ENCODE measurements around the gene RNF168. TPM values are rescaled to one million over a fixed set of nuclear protein-coding genes. Genes with fewer than 3 reads are reported as not detected.

Gene RNF168
- total and polyA plus RNA-seq, 2 of the 4 experiments (the other 2 are of a cell fraction): 2.5 to 15.2 TPM

DNA sequence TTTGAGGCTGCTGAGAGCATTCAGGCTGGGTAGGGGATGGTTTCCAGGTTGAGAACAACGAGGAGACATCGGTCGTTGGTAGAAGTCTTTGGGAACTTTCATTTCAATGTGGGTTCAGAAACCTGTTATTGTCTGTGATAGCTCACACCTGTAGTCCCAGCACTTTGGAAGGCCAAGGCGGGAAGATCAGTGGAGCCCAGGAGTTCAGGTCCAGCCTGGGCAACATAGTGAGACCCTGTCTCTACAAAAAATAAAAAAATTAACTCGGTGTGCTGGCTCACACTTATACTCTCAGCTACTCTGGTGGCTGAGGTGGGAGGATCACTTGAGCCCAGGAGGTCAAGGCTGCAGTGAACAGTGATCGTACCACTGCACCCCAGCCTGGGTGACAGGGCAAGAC is 988 bp upstream of the RNF168 start:
- ChIA-PET POLR2A (ENCODE audit: unreplicated experiment) (no interaction called here), CTCF (no interaction called here)
- no peak overlapping the region for H2BK5ac ChIP-seq (ENCODE audit: low read depth, low read length, poor library complexity, severe bottlenecking)
- intact Hi-C loops (cut with micrococcal nuclease) (loop anchor here (5.0 kb wide), 1 partner anchor 252 kb away; no protein-coding TSS in a partner anchor), in situ Hi-C loops (cut with MboI; ENCODE audit: low sequenced_read_pairs) (no loop called here), dilution Hi-C loops (cut with HindIII; ENCODE audit: low sequenced_read_pairs, unreplicated experiment) (no loop called here)
- no peak overlapping the region for H2BK15ac ChIP-seq (ENCODE audit: low read depth, low read length)
- H3K14ac ChIP-seq (replicated peaks; ENCODE audit: low read depth, low read length): no peak overlapping the region
- H2AK5ac ChIP-seq (ENCODE audit: low read depth, low read length): peak overlapping the region; percentile 49; the same call in 1 of the 2 replicates
- H3K56ac ChIP-seq (ENCODE audit: extremely low read depth, insufficient read depth, low read length): no peak overlapping the region
- peaks cover 5 to 27% of the 10 kb centered on the region in 2 experiments; a peak in 3 of 4 replicates for H3K79me1 ChIP-seq (ENCODE audit: low read depth in 1 of 2, low read length in 2 of 2)
- no peak overlapping the region for H3K4me3 ChIP-seq (ENCODE audit: insufficient read depth, low read depth, low read length)
- peaks cover 5% of the 10 kb centered on the region; the same call in 1 of the 2 replicates for H3K9me1 ChIP-seq (ENCODE audit: insufficient read depth, low read length)
- no peak overlapping the region for H3K9ac ChIP-seq (ENCODE audit: low read depth, low read length)
- TF ChIP-seq RCOR1 (IDR thresholded peaks at IDR 0.05; ENCODE audit: insufficient replicate concordance, low read length) (no peak), FOS (IDR thresholded peaks at IDR 0.05; ENCODE audit: low read depth, low read length) (no peak), POLR2A (IDR thresholded peaks at IDR 0.05; ENCODE audit: low read depth, low read length) (no peak), RFX5 (IDR thresholded peaks at IDR 0.05; ENCODE audit: low read depth, low read length) (no peak), CTCF (conservative IDR thresholded peaks at IDR 0.05; ENCODE audit: low read depth, low read length) (no peak), BHLHE40 (IDR thresholded peaks at IDR 0.05; ENCODE audit: low read depth, low read length) (no peak), NFE2L2 (IDR thresholded peaks at IDR 0.05; ENCODE audit: low read depth, low read length) (no peak), RAD21 (IDR thresholded peaks at IDR 0.05; ENCODE audit: low read length) (no peak), MAZ (IDR thresholded peaks at IDR 0.05; ENCODE audit: borderline replicate concordance, low read depth, low read length) (no peak), MAFK (IDR thresholded peaks at IDR 0.05; ENCODE audit: low read depth, low read length) (no peak), MXI1 (IDR thresholded peaks at IDR 0.05; ENCODE audit: borderline replicate concordance, low read depth, low read length) (no peak), SMC3 (IDR thresholded peaks at IDR 0.05; ENCODE audit: low read depth, low read length) (no peak), CHD1 (IDR thresholded peaks at IDR 0.05; ENCODE audit: low read depth, low read length) (no peak)
- TF ChIP-seq, protein P1, sequence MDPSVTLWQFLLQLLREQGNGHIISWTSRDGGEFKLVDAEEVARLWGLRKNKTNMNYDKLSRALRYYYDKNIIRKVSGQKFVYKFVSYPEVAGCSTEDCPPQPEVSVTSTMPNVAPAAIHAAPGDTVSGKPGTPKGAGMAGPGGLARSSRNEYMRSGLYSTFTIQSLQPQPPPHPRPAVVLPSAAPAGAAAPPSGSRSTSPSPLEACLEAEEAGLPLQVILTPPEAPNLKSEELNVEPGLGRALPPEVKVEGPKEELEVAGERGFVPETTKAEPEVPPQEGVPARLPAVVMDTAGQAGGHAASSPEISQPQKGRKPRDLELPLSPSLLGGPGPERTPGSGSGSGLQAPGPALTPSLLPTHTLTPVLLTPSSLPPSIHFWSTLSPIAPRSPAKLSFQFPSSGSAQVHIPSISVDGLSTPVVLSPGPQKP (IDR thresholded peaks at IDR 0.05; ENCODE audit: borderline replicate concordance, low read depth, low read length): no peak
- TF ChIP-seq, protein P2, sequence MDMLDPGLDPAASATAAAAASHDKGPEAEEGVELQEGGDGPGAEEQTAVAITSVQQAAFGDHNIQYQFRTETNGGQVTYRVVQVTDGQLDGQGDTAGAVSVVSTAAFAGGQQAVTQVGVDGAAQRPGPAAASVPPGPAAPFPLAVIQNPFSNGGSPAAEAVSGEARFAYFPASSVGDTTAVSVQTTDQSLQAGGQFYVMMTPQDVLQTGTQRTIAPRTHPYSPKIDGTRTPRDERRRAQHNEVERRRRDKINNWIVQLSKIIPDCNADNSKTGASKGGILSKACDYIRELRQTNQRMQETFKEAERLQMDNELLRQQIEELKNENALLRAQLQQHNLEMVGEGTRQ (IDR thresholded peaks at IDR 0.05; ENCODE audit: low read depth, low read length): no peak
- no peak overlapping the region for H2AK9ac ChIP-seq (replicated peaks; ENCODE audit: low read depth, low read length, poor library complexity)
- H3K4me2 ChIP-seq (ENCODE audit: low read depth, low read length): no peak overlapping the region
- H3K36me3 ChIP-seq (ENCODE audit: control insufficient read depth, insufficient read depth, low read length): 0 out of 2 replicates have a peak, but pooled peaks cover 2% of the 10 kb centered on the region
- no peak for DNase-seq
- peak overlapping the region; percentile 47 for H2AFZ ChIP-seq (replicated peaks; ENCODE audit: low read length, poor library complexity)
- no CpG with 5 or more reads among the region's 6 CpGs for WGBS, 2 experiments (ENCODE audit: extremely low coverage in 2 of 2, insufficient read length in 1 of 2)
- no peak overlapping the region for H3K4ac ChIP-seq (ENCODE audit: low read depth, low read length)
- H3K23ac ChIP-seq (ENCODE audit: low read depth, low read length): no peak overlapping the region
- peak overlapping the region; percentile 84 to 87; a peak in 2 of 4 replicates for H4K8ac ChIP-seq (ENCODE audit: low read depth in 2 of 2, low read length in 2 of 2)
- BruUV-seq (replicated peaks): no TSS peak
- peaks cover 32% of the 10 kb centered on the region for H4K20me1 ChIP-seq (ENCODE audit: insufficient read depth, low read length)
- H3K4me1 ChIP-seq (ENCODE audit: control insufficient read depth, insufficient read depth, low read length): peaks cover 2% of the 10 kb centered on the region; the same call in 1 of the 2 replicates
- no peaks in the 10 kb centered on the region for H3K27me3 ChIP-seq (ENCODE audit: control insufficient read depth, insufficient read depth, low read length)
- no peak overlapping the region for H3K18ac ChIP-seq (ENCODE audit: low read depth, low read length)
- H4K5ac ChIP-seq (ENCODE audit: low read depth, low read length): no peak overlapping the region; the same call in 1 of the 2 replicates
- no peak for ATAC-seq (ENCODE audit: low read depth)
- no peak overlapping the region for H2BK120ac ChIP-seq (ENCODE audit: low read depth, low read length)
- no peak overlapping the region for H2BK20ac ChIP-seq (ENCODE audit: low read depth, low read length)
- H3K9me3 ChIP-seq (ENCODE audit: control insufficient read depth, insufficient read depth, low read length): no peaks in the 10 kb centered on the region
- no peak overlapping the region for H3K27ac ChIP-seq (ENCODE audit: insufficient read depth, low read length)
- H4K91ac ChIP-seq (ENCODE audit: insufficient read depth, low read depth, low read length): peak overlapping the region; percentile 15; the same call in 1 of the 2 replicates

Measured in IMR-90 (cell line).